GM18861 (cell line): ENCODE results near the gene WASL.
"Not testable (repeated sequence)": the region's sequence is repeated elsewhere in the genome, so short reads cannot be mapped to it uniquely, and the experiment has no call there.

Experiments
- ATAC-seq: cut with Tn5 transposase; IDR thresholded peaks from one replicate; pipeline ENCODE4 v1.9.1; 2021; ENCODE audit not compliant: unreplicated experiment

Gene WASL

GRCh38 chr7:123748734-123749536, at the start of gene WASL:
Gene WASL, minus strand, starts transcription at chr7:123749003. Its CDS starts 269 bp downstream, at chr7:123748734.
- ATAC-seq = peak; percentile 57

GRCh38 chr7:123797673-123798531, 49.1 kb upstream of the WASL start:
- ATAC-seq = peak; percentile 50

- no peak for ATAC-seq
Observed at GRCh38 chr7:123796568-123796967, 47.8 kb upstream of the WASL start.

- no peak for ATAC-seq
Observed at GRCh38 chr7:123795917-123796316, 47.1 kb upstream of the WASL start.

- ATAC-seq = not testable (repeated sequence)
Observed at GRCh38 chr7:123795116-123795515, 46.3 kb upstream of the WASL start.

- ATAC-seq = peak; percentile 55
Observed at GRCh38 chr7:123792547-123792946, 43.7 kb upstream of the WASL start.

- no peak for ATAC-seq
Observed at GRCh38 chr7:123791001-123791400, 42.2 kb upstream of the WASL start.

- no peak for ATAC-seq
Observed at GRCh38 chr7:123789817-123790216, 41.0 kb upstream of the WASL start.

- no peak for ATAC-seq
Observed at GRCh38 chr7:123789206-123789784, 40.5 kb upstream of the WASL start.

- no peak for ATAC-seq
Observed at GRCh38 chr7:123788584-123788983, 39.8 kb upstream of the WASL start.

GRCh38 chr7:123787220-123788007, 38.6 kb upstream of the WASL start:
- no peak for ATAC-seq

GRCh38 chr7:123784263-123784662, 35.5 kb upstream of the WASL start:
- ATAC-seq = no peak

GRCh38 chr7:123783820-123784219, 35.0 kb upstream of the WASL start:
- ATAC-seq = no peak

GRCh38 chr7:123782071-123782798, 33.4 kb upstream of the WASL start:
- ATAC-seq = no peak

- not testable (repeated sequence) for ATAC-seq
Observed at GRCh38 chr7:123780472-123780871, 31.7 kb upstream of the WASL start.

GRCh38 chr7:123774496-123774895, 25.7 kb upstream of the WASL start:
- no peak for ATAC-seq

GRCh38 chr7:123773481-123773880, 24.7 kb upstream of the WASL start:
- ATAC-seq = no peak

GRCh38 chr7:123772652-123773051, 23.8 kb upstream of the WASL start:
- no peak for ATAC-seq

GRCh38 chr7:123771846-123772245, 23.0 kb upstream of the WASL start:
- no peak for ATAC-seq

GRCh38 chr7:123771256-123771655, 22.5 kb upstream of the WASL start:
- ATAC-seq = no peak
